Measurements from ENCODE around the gene CCDC198.

The CCDC198 gene

GRCh38 chr14:57508756-57509155, 15.1 kb upstream of the CCDC198 start:
- POLR2A ChIA-PET = no interaction called here
- CTCF ChIA-PET = no interaction called here
- DNase-seq (ENCODE audit: extremely low spot score) = no peak
- TF ChIP-seq LEF1 (IDR thresholded peaks at IDR 0.05; ENCODE audit: borderline replicate concordance) (no peak), L3MBTL2 (conservative IDR thresholded peaks at IDR 0.05) (no peak), CTBP1 (IDR thresholded peaks at IDR 0.05; ENCODE audit: borderline replicate concordance) (no peak), BHLHE40 (IDR thresholded peaks at IDR 0.05; ENCODE audit: borderline replicate concordance) (no peak), SUZ12 (IDR thresholded peaks at IDR 0.05) (no peak), FOXM1 (IDR thresholded peaks at IDR 0.05; ENCODE audit: borderline replicate concordance) (no peak), FOXK2 (IDR thresholded peaks at IDR 0.05) (no peak), ZNF384 (IDR thresholded peaks at IDR 0.05) (no peak), SP1 (IDR thresholded peaks at IDR 0.05) (no peak), HDGF (IDR thresholded peaks at IDR 0.05; ENCODE audit: borderline replicate concordance) (no peak), ELF4 (IDR thresholded peaks at IDR 0.05) (no peak), NFRKB (IDR thresholded peaks at IDR 0.05) (no peak), PKNOX1 (IDR thresholded peaks at IDR 0.05) (no peak), TARDBP (IDR thresholded peaks at IDR 0.05) (no peak), FOXA1 (IDR thresholded peaks at IDR 0.05) (no peak), ARNT (IDR thresholded peaks at IDR 0.05) (no peak)

- no peak for DNase-seq (ENCODE audit: extremely low spot score)
- ChIA-PET CTCF (interaction anchor here (1.0 kb wide), 1 partner anchor 25 kb away, joined by 3 read pairs; no protein-coding TSS in a partner anchor), POLR2A (no interaction called here)
- TF ChIP-seq SUZ12 (IDR thresholded peaks at IDR 0.05) (no peak), LEF1 (IDR thresholded peaks at IDR 0.05; ENCODE audit: borderline replicate concordance) (no peak), SP1 (IDR thresholded peaks at IDR 0.05) (no peak), NFRKB (IDR thresholded peaks at IDR 0.05) (no peak), CTBP1 (IDR thresholded peaks at IDR 0.05; ENCODE audit: borderline replicate concordance) (no peak), PKNOX1 (IDR thresholded peaks at IDR 0.05) (no peak)
Measured at GRCh38 chr14:57502586-57503254, 9.1 kb upstream of the CCDC198 start.

GRCh38 chr14:57501039-57501557, 7.4 kb upstream of the CCDC198 start:
- CTCF ChIA-PET = no interaction called here
- no peak for DNase-seq (ENCODE audit: extremely low spot score)
- POLR2A ChIA-PET = no interaction called here
- TF ChIP-seq BHLHE40 (IDR thresholded peaks at IDR 0.05; ENCODE audit: borderline replicate concordance) (no peak), ARNT (IDR thresholded peaks at IDR 0.05) (no peak), CTBP1 (IDR thresholded peaks at IDR 0.05; ENCODE audit: borderline replicate concordance) (no peak), L3MBTL2 (conservative IDR thresholded peaks at IDR 0.05) (no peak), FOXK2 (IDR thresholded peaks at IDR 0.05) (no peak), SP1 (IDR thresholded peaks at IDR 0.05) (no peak)

- no peak for TF ChIP-seq PKNOX1 (IDR thresholded peaks at IDR 0.05)
- TF ChIP-seq ARNT (IDR thresholded peaks at IDR 0.05) = no peak
- no peak for TF ChIP-seq SP1 (IDR thresholded peaks at IDR 0.05)
- no peak for TF ChIP-seq SUZ12 (IDR thresholded peaks at IDR 0.05)
- no peak for TF ChIP-seq LEF1 (IDR thresholded peaks at IDR 0.05; ENCODE audit: borderline replicate concordance)
- no peak for TF ChIP-seq BHLHE40 (IDR thresholded peaks at IDR 0.05; ENCODE audit: borderline replicate concordance)
- TF ChIP-seq HDGF (IDR thresholded peaks at IDR 0.05; ENCODE audit: borderline replicate concordance) = no peak
- TF ChIP-seq TARDBP (IDR thresholded peaks at IDR 0.05) = no peak
- no peak for TF ChIP-seq ZNF384 (IDR thresholded peaks at IDR 0.05)
- no peak for TF ChIP-seq CTBP1 (IDR thresholded peaks at IDR 0.05; ENCODE audit: borderline replicate concordance)
- TF ChIP-seq L3MBTL2 (conservative IDR thresholded peaks at IDR 0.05) = no peak
- TF ChIP-seq FOXA1 (IDR thresholded peaks at IDR 0.05) = no peak
- no peak for TF ChIP-seq FOXK2 (IDR thresholded peaks at IDR 0.05)
- DNase-seq (ENCODE audit: extremely low spot score) = no peak
- ChIA-PET CTCF (no interaction called here), POLR2A (no interaction called here)
Measured at GRCh38 chr14:57498659-57499058, 5.0 kb upstream of the CCDC198 start.

- CTCF ChIA-PET = no interaction called here
- TF ChIP-seq ZNF384 (IDR thresholded peaks at IDR 0.05) = no peak
- TF ChIP-seq CTBP1 (IDR thresholded peaks at IDR 0.05; ENCODE audit: borderline replicate concordance) = no peak
- TF ChIP-seq BHLHE40 (IDR thresholded peaks at IDR 0.05; ENCODE audit: borderline replicate concordance) = no peak
- no peak for TF ChIP-seq FOXA1 (IDR thresholded peaks at IDR 0.05)
- no peak for TF ChIP-seq NFRKB (IDR thresholded peaks at IDR 0.05)
- no peak for TF ChIP-seq PKNOX1 (IDR thresholded peaks at IDR 0.05)
- TF ChIP-seq LEF1 (IDR thresholded peaks at IDR 0.05; ENCODE audit: borderline replicate concordance) = no peak
- TF ChIP-seq SUZ12 (IDR thresholded peaks at IDR 0.05) = no peak
- POLR2A ChIA-PET = no interaction called here
- DNase-seq (ENCODE audit: extremely low spot score) = no peak
Measured at GRCh38 chr14:57498035-57498434, 4.4 kb upstream of the CCDC198 start.

GRCh38 chr14:57495416-57495815, 1.8 kb upstream of the CCDC198 start:
- POLR2A ChIA-PET = no interaction called here
- TF ChIP-seq FOXK2 (IDR thresholded peaks at IDR 0.05) = no peak
- TF ChIP-seq FOXM1 (IDR thresholded peaks at IDR 0.05; ENCODE audit: borderline replicate concordance) = no peak
- TF ChIP-seq TARDBP (IDR thresholded peaks at IDR 0.05) = no peak
- no peak for TF ChIP-seq SUZ12 (IDR thresholded peaks at IDR 0.05)
- TF ChIP-seq CTBP1 (IDR thresholded peaks at IDR 0.05; ENCODE audit: borderline replicate concordance) = no peak
- no peak for TF ChIP-seq SP1 (IDR thresholded peaks at IDR 0.05)
- TF ChIP-seq ARNT (IDR thresholded peaks at IDR 0.05) = no peak
- no peak for TF ChIP-seq L3MBTL2 (conservative IDR thresholded peaks at IDR 0.05)
- TF ChIP-seq ZNF384 (IDR thresholded peaks at IDR 0.05) = no peak
- TF ChIP-seq BHLHE40 (IDR thresholded peaks at IDR 0.05; ENCODE audit: borderline replicate concordance) = no peak
- TF ChIP-seq FOXA1 (IDR thresholded peaks at IDR 0.05) = no peak
- TF ChIP-seq LEF1 (IDR thresholded peaks at IDR 0.05; ENCODE audit: borderline replicate concordance) = no peak
- TF ChIP-seq PKNOX1 (IDR thresholded peaks at IDR 0.05) = no peak
- TF ChIP-seq ELF4 (IDR thresholded peaks at IDR 0.05) = no peak
- TF ChIP-seq HDGF (IDR thresholded peaks at IDR 0.05; ENCODE audit: borderline replicate concordance) = no peak
- no peak for TF ChIP-seq NFRKB (IDR thresholded peaks at IDR 0.05)
- DNase-seq (ENCODE audit: extremely low spot score) = no peak
- CTCF ChIA-PET = interaction anchor here (0.7 kb wide), 1 partner anchor 376 kb away, joined by 4 read pairs; no protein-coding TSS in a partner anchor

All from HEK293T (cell line).